OCI-LY3 (cell line): ENCODE data around the gene B4GALT2.

Experiments used
- H2AFZ ChIP-seq: fragments of 200-600, 300-600 bp; shearing (Covaris generic); 2 replicates; pipeline ENCODE4 v1.6.0; 2014; ENCODE audit warnings: antibody characterized with exemption, low read depth, low read length
- H3K27ac ChIP-seq: fragments of 200-600, 300-600 bp; sonication (generic); 2 replicates; pipeline ENCODE4 v1.5.1; 2014; ENCODE audit warnings: mild to moderate bottlenecking, low read length, moderate library complexity, mixed read lengths
- H3K27me3 ChIP-seq: fragments of 200-600, 300-600 bp; sonication (generic); 2 replicates; pipeline ENCODE4 v1.6.1; 2014; ENCODE audit warnings: low read depth, low read length, mixed read lengths
- H3K36me3 ChIP-seq: fragments of 200-600, 300-600 bp; sonication (generic); replicated peaks from 2 replicates; pipeline ENCODE3; 2014; ENCODE audit warnings: low read depth, low read length, mixed read lengths
- H3K4me1 ChIP-seq: fragments of 300-600, 200-600 bp; sonication (generic); 2 replicates; pipeline ENCODE4 v1.6.1; 2014; ENCODE audit warnings: low read length, mixed read lengths
- H3K4me2 ChIP-seq: fragments of 200-600, 300-600 bp; sonication (generic); 2 replicates; pipeline ENCODE4 v1.6.1; 2014; ENCODE audit warnings: low read length, mixed read lengths
- H3K4me3 ChIP-seq: fragments of 300-600, 200-600 bp; sonication (generic); 2 replicates; pipeline ENCODE4 v1.5.1; 2014; ENCODE audit warnings: antibody characterized with exemption, mild to moderate bottlenecking, low read length, moderate library complexity
- H3K79me2 ChIP-seq: fragments of 300-600, 200-600 bp; shearing (Covaris generic); 2 replicates; pipeline ENCODE4 v1.6.1; 2014; ENCODE audit warnings: mild to moderate bottlenecking, low read length, mixed read lengths
- H3K9ac ChIP-seq: fragments of 300-600, 200-600 bp; shearing (Covaris generic); 2 replicates; pipeline ENCODE4 v1.6.0; 2014; ENCODE audit warnings: mild to moderate bottlenecking, low read length, moderate library complexity
- H3K9me3 ChIP-seq: fragments of 200-600, 300-600 bp; shearing (Covaris generic); 2 replicates; pipeline ENCODE4 v1.6.1; 2014; ENCODE audit warnings: low read length, mixed read lengths; ENCODE audit not compliant: insufficient read depth
- H4K20me1 ChIP-seq: fragments of 200-600, 300-600 bp; sonication (generic); 2 replicates; pipeline ENCODE4 v1.6.1; 2016; ENCODE audit warnings: low read length, mixed read lengths; ENCODE audit not compliant: insufficient read depth
- CTCF ChIP-seq: fragments of 200-600, 300-600 bp; sonication (generic); IDR thresholded peaks from 2 replicates; pipeline ENCODE4 v1.5.1; 2014; ENCODE audit warnings: antibody characterized with exemption, low read length, low read depth
- EZH2phosphoT487 ChIP-seq: fragments of 200-600 bp; shearing (Covaris generic); IDR thresholded peaks from 2 replicates; pipeline ENCODE4 v1.6.1; 2018; ENCODE audit warnings: antibody characterized with exemption, mixed run types, low read depth

Gene B4GALT2

DNA sequence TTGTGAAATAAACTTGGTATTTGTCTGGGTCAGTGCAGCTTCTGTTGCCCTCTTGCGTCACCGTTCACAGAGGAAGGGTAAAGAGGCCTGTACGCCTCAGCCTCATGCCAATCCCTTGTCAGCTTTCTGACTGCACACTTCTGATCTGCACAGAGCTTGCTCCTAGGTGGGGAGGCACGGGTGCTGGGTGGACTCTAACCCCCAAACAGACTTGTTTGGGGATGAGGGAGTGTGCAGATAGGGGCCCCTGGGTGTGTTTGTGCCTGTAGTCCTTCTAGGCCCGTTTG, 803 bp upstream of the B4GALT2 start:
- H3K9ac ChIP-seq: peak overlapping the region; percentile 68
- H3K79me2 ChIP-seq: peaks cover 79% of the 10 kb centered on the region

DNA sequence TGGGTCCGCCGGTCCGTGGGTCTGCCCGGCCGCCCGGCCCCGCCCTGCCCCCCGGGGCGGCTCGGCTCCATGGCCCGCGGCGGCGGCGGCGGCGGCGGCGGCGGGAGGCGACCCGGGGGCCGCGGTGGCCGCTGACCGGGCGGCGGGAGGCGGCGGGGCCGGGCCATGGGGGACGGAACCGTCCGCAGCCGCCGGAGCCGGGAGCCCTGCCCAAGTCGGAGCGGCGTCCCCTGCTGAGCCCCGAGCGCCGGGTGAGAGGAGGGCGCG, 184 bp downstream of the B4GALT2 start:
- Histone ChIP-seq H3K27me3 (no peaks in the 10 kb centered on the region), H3K4me3 (peak overlapping the region; percentile 96), H3K27ac (peak overlapping the region; percentile 30; the same call in 1 of the 2 replicates), H3K4me2 (peak overlapping the region; percentile 80), H3K9ac (peak overlapping the region; percentile 84), H3K4me1 (peaks cover 25% of the 10 kb centered on the region), H3K36me3 (peaks cover 20% of the 10 kb centered on the region), H3K9me3 (no peaks in the 10 kb centered on the region), H4K20me1 (peaks cover 4% of the 10 kb centered on the region; the same call in 1 of the 2 replicates), H2AFZ (no peak overlapping the region), H3K79me2 (peaks cover 79% of the 10 kb centered on the region)
- TF ChIP-seq EZH2phosphoT487 (no peak), CTCF (no peak)

More for the DNA sequence above, 803 bp upstream of the B4GALT2 start:
- H3K9me3 ChIP-seq: no peaks in the 10 kb centered on the region
- H4K20me1 ChIP-seq: peaks cover 4% of the 10 kb centered on the region; the same call in 1 of the 2 replicates
- no peak overlapping the region for H2AFZ ChIP-seq
- peak overlapping the region; percentile 81 for H3K4me3 ChIP-seq
- peak overlapping the region; percentile 80 for H3K4me2 ChIP-seq
- TF ChIP-seq CTCF (no peak), EZH2phosphoT487 (no peak)
- no peaks in the 10 kb centered on the region for H3K27me3 ChIP-seq
- H3K36me3 ChIP-seq: peaks cover 20% of the 10 kb centered on the region
- peaks cover 31% of the 10 kb centered on the region for H3K4me1 ChIP-seq
- H3K27ac ChIP-seq: no peak overlapping the region

GRCh38 chr1:43979528-43980254, 681 bp downstream of the B4GALT2 start:
- Histone ChIP-seq H3K4me2 (peak overlapping the region; percentile 80), H3K4me1 (peaks cover 25% of the 10 kb centered on the region), H3K27ac (peak overlapping the region; percentile 30), H3K4me3 (peak overlapping the region; percentile 96), H3K79me2 (peaks cover 79% of the 10 kb centered on the region), H3K9ac (peak overlapping the region; percentile 84), H2AFZ (no peak overlapping the region), H3K36me3 (peaks cover 20% of the 10 kb centered on the region), H4K20me1 (peaks cover 4% of the 10 kb centered on the region; the same call in 1 of the 2 replicates), H3K27me3 (no peaks in the 10 kb centered on the region), H3K9me3 (no peaks in the 10 kb centered on the region)
- no peak for TF ChIP-seq CTCF
- no peak for TF ChIP-seq EZH2phosphoT487

DNA sequence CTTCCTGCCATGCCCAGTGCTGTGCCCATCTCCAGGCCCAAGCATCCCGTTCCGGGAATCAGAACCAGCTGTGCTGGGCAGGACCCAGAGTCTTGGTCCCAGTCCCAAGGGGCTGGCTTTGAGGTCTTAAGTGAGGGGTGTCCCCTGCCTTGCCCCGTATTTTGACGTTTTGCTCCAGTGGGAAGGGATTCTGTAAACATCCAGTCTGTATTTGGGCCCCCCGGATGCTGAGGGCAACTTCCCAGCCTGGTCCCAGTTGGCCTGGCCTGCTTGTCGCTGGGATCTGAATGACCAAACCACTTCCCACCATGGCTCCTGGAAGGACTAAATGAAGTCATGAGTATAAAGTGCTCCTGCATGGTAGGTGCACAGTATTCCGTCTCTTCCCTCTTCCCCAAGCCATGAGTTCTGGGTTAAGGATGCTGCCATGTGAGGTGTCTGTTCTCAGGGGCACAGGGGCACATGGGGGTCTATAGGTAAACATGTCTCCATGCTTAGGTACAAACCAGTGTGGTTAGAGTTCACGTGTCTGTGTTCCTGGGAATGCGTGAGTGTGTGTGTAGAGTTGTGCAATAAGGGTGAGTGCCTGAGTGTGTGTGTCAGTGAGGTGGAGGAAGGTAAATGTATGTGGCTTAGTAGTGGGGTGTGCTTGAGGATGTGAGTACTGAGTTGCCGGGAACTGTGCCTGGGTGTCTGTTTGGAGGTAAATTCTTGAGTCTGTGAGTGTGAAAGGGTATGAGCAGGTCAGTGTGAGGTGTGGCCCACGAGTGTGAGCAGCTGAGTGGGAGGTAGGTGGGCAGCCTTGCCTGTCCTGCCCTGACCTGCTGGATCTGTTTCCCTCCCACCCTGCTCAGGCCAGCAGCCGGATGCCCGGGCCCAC, 1.5 kb downstream of the B4GALT2 start:
- Histone ChIP-seq H3K79me2 (peaks cover 71% of the 10 kb centered on the region), H3K9me3 (no peaks in the 10 kb centered on the region), H4K20me1 (peaks cover 4% of the 10 kb centered on the region; the same call in 1 of the 2 replicates), H3K27ac (peak overlapping the region; percentile 30; the same call in 1 of the 2 replicates), H3K4me1 (peaks cover 25% of the 10 kb centered on the region), H3K27me3 (no peaks in the 10 kb centered on the region), H3K9ac (peak overlapping the region; percentile 84), H2AFZ (no peak overlapping the region), H3K36me3 (peaks cover 20% of the 10 kb centered on the region), H3K4me2 (peak overlapping the region; percentile 80), H3K4me3 (peak overlapping the region; percentile 96)
- no peak for TF ChIP-seq CTCF
- TF ChIP-seq EZH2phosphoT487: no peak
